Lower leg skin (tissue), 3 donors: ENCODE results near the gene TMEM272.

Source experiments
- CTCF ChIP-seq, 3 donors: fragments of 450-650 bp; IDR thresholded peaks; one replicate each; pipeline ENCODE4 v1.5.1; 2016; ENCODE audit warnings: antibody characterized with exemption in 3 of 3, mild to moderate bottlenecking in 3 of 3, moderate library complexity in 2 of 3
- POLR2A ChIP-seq, 2 donors: fragments of 450-650 bp; IDR thresholded peaks; one replicate each; pipeline ENCODE4 v1.6.1; 2016 to 2017; ENCODE audit warnings: antibody characterized with exemption in 2 of 2, mild to moderate bottlenecking in 1 of 2, moderate library complexity in 1 of 2

- TF ChIP-seq CTCF (IDR thresholded peaks at IDR 0.05) (no peak), POLR2A (IDR thresholded peaks at IDR 0.05) (no peak)
These were observed 45.7 kb downstream of the TMEM272 start for GRCh38 chr13:51799261-51799660.
